ENCODE results near the gene SPO11. TPM values are rescaled to one million over a fixed set of nuclear protein-coding genes. Genes with fewer than 3 reads are reported as not detected.
A peak's percentile ranks its signal among the peaks of the same experiment; 100 is the strongest.

Gene SPO11
- polyA plus RNA-seq, 1 donor from 2014 or later = not detected

- Histone ChIP-seq H3K79me2 (replicated peaks; ENCODE audit: insufficient read depth, low read length) (peaks cover 27% of the 10 kb centered on the region), H3K9ac (ENCODE audit: low read length) (peak within 1 kb of the TSS; percentile 95), H3K4me3 (ENCODE audit: low read length) (peak within 1 kb of the TSS; percentile 89), H3K4me2 (ENCODE audit: low read length) (peak within 1 kb of the TSS; percentile 99), H4K20me1 (ENCODE audit: insufficient read depth) (no peaks in the 10 kb centered on the region), H3K9me3 (ENCODE audit: low read length) (no peaks in the 10 kb centered on the region), H3F3A (ENCODE audit: insufficient read depth, low read length, poor library complexity, severe bottlenecking) (no peaks in the 10 kb centered on the region), H3K9me2 (ENCODE audit: insufficient read depth, low read length) (no peaks in the 10 kb centered on the region), H3K27ac (ENCODE audit: low read length) (peak within 1 kb of the TSS; percentile 90), H3K27me3 (ENCODE audit: insufficient read depth, low read depth, low read length) (no peaks in the 10 kb centered on the region), H3K36me3 (ENCODE audit: insufficient read depth, low read length) (no peaks in the 10 kb centered on the region), H2AFZ (ENCODE audit: low read depth, low read length) (peak within 1 kb of the TSS; percentile 99)
- TF ChIP-seq RAD21 (conservative IDR thresholded peaks at IDR 0.05) = no peak
- TF ChIP-seq EP300 (conservative IDR thresholded peaks at IDR 0.05; ENCODE audit: poor library complexity, severe bottlenecking) = peak; percentile 27
- TF ChIP-seq SMC3 (conservative IDR thresholded peaks at IDR 0.05; ENCODE audit: poor library complexity) = no peak
- peak; percentile 95 for TF ChIP-seq POLR2AphosphoS5 (IDR thresholded peaks at IDR 0.05)
- TF ChIP-seq, protein P1, sequence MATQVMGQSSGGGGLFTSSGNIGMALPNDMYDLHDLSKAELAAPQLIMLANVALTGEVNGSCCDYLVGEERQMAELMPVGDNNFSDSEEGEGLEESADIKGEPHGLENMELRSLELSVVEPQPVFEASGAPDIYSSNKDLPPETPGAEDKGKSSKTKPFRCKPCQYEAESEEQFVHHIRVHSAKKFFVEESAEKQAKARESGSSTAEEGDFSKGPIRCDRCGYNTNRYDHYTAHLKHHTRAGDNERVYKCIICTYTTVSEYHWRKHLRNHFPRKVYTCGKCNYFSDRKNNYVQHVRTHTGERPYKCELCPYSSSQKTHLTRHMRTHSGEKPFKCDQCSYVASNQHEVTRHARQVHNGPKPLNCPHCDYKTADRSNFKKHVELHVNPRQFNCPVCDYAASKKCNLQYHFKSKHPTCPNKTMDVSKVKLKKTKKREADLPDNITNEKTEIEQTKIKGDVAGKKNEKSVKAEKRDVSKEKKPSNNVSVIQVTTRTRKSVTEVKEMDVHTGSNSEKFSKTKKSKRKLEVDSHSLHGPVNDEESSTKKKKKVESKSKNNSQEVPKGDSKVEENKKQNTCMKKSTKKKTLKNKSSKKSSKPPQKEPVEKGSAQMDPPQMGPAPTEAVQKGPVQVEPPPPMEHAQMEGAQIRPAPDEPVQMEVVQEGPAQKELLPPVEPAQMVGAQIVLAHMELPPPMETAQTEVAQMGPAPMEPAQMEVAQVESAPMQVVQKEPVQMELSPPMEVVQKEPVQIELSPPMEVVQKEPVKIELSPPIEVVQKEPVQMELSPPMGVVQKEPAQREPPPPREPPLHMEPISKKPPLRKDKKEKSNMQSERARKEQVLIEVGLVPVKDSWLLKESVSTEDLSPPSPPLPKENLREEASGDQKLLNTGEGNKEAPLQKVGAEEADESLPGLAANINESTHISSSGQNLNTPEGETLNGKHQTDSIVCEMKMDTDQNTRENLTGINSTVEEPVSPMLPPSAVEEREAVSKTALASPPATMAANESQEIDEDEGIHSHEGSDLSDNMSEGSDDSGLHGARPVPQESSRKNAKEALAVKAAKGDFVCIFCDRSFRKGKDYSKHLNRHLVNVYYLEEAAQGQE (IDR thresholded peaks at IDR 0.05; ENCODE audit: borderline replicate concordance) = peak; percentile 86
- no peak for TF ChIP-seq EZH2 (IDR thresholded peaks at IDR 0.05; ENCODE audit: borderline replicate concordance, insufficient read depth, low read length, poor library complexity, severe bottlenecking)
- peak; percentile 88 for TF ChIP-seq MXI1 (conservative IDR thresholded peaks at IDR 0.05; ENCODE audit: poor library complexity, severe bottlenecking)
- peak; percentile 62 for TF ChIP-seq TAF1 (IDR thresholded peaks at IDR 0.05; ENCODE audit: low read depth)
- TF ChIP-seq, protein P2, sequence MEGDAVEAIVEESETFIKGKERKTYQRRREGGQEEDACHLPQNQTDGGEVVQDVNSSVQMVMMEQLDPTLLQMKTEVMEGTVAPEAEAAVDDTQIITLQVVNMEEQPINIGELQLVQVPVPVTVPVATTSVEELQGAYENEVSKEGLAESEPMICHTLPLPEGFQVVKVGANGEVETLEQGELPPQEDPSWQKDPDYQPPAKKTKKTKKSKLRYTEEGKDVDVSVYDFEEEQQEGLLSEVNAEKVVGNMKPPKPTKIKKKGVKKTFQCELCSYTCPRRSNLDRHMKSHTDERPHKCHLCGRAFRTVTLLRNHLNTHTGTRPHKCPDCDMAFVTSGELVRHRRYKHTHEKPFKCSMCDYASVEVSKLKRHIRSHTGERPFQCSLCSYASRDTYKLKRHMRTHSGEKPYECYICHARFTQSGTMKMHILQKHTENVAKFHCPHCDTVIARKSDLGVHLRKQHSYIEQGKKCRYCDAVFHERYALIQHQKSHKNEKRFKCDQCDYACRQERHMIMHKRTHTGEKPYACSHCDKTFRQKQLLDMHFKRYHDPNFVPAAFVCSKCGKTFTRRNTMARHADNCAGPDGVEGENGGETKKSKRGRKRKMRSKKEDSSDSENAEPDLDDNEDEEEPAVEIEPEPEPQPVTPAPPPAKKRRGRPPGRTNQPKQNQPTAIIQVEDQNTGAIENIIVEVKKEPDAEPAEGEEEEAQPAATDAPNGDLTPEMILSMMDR (IDR thresholded peaks at IDR 0.05; ENCODE audit: poor library complexity, severe bottlenecking) = no peak
These were observed 21.6 kb downstream of the SPO11 start, which contains the start of gene RAE1 for GRCh38 chr20:57351042-57351783. RAE1 (plus strand) TSS chr20:57351255; CDS start chr20:57354039, 2,784 bp downstream.

DNA sequence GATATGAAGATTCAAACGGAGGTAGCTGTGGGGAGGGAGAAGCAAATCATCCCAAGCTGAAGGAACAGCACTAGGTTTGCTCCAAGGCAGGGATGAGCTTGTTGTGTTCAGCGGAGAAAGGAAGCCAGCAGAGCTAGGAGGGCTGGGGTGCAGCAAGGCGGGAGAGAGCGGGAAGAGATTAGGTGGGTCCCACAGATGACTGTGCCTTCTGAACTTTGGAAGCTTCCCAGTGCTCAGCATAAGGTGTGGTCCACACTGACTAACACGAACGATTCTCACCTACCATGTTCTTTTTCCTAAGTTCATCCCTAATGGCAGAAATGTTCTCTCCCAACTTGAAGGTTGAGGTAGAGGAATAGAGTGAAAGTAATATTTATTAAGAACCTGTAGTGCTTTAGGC is 22.7 kb downstream of the SPO11 start:
- Histone ChIP-seq H3K9me3 (ENCODE audit: low read length) (no peaks in the 10 kb centered on the region), H3F3A (ENCODE audit: insufficient read depth, low read length, poor library complexity, severe bottlenecking) (no peaks in the 10 kb centered on the region), H3K9ac (ENCODE audit: low read length) (peak overlapping the region; percentile 95), H4K20me1 (ENCODE audit: insufficient read depth) (no peaks in the 10 kb centered on the region), H3K4me2 (ENCODE audit: low read length) (peak overlapping the region; percentile 99), H3K9me2 (ENCODE audit: insufficient read depth, low read length) (no peaks in the 10 kb centered on the region), H3K36me3 (ENCODE audit: insufficient read depth, low read length) (no peaks in the 10 kb centered on the region), H2AFZ (ENCODE audit: low read depth, low read length) (no peak overlapping the region), H3K27ac (ENCODE audit: low read length) (no peak overlapping the region), H3K4me3 (ENCODE audit: low read length) (peak overlapping the region; percentile 89), H3K79me2 (replicated peaks; ENCODE audit: insufficient read depth, low read length) (peaks cover 27% of the 10 kb centered on the region), H3K27me3 (ENCODE audit: insufficient read depth, low read depth, low read length) (no peaks in the 10 kb centered on the region)
- no peak for TF ChIP-seq TAF1 (IDR thresholded peaks at IDR 0.05; ENCODE audit: low read depth)
- no peak for TF ChIP-seq MXI1 (conservative IDR thresholded peaks at IDR 0.05; ENCODE audit: poor library complexity, severe bottlenecking)
- no peak for TF ChIP-seq RAD21 (conservative IDR thresholded peaks at IDR 0.05)
- TF ChIP-seq POLR2AphosphoS5 (IDR thresholded peaks at IDR 0.05) = no peak
